Testis (tissue), 3 donors: Measurements from ENCODE around the gene VWA8. TPM values are rescaled to one million over a fixed set of nuclear protein-coding genes. Genes with fewer than 3 reads are reported as not detected.

ENCODE experiments used
- DNase-seq: peaks from one replicate; pipeline ENCODE4 v3.0.0-alpha.2; 2019
- H3K27ac ChIP-seq, 2 donors: fragments of 200-600 bp; sonication (generic); one replicate each; pipeline ENCODE4 v1.5.1; 2019
- H3K27me3 ChIP-seq: fragments of 200-600 bp; sonication (generic); one replicate; pipeline ENCODE4 v1.5.1; 2019
- H3K36me3 ChIP-seq: fragments of 200-600 bp; sonication (generic); one replicate; pipeline ENCODE4 v1.5.1; 2017; ENCODE audit warnings: low read depth; ENCODE audit errors: missing control alignments
- H3K4me1 ChIP-seq: fragments of 200-600 bp; sonication (generic); one replicate; pipeline ENCODE4 v1.5.1; 2019
- H3K4me3 ChIP-seq, 2 donors: fragments of 200-600 bp; sonication (generic); one replicate each; pipeline ENCODE4 v1.5.1; 2017 to 2019
- H3K9me3 ChIP-seq: fragments of 200-600 bp; sonication (generic); one replicate; pipeline ENCODE4 v1.5.1; 2017
- POLR2A ChIP-seq: fragments of 450-650 bp; IDR thresholded peaks from one replicate; pipeline ENCODE4 v1.6.1; 2017; ENCODE audit warnings: antibody characterized with exemption, mild to moderate bottlenecking, moderate library complexity
- WGBS, 2 donors: methylation state at CpG; one replicate each; pipeline ENCODE4 v1.1.5; 2018; 5-methylcytosine and 5-hydroxymethylcytosine counted together
- intact Hi-C: fragments of 100-400 bp; cut with DNase I; formaldehyde crosslinking; loops from one replicate; pipeline ENCODE4 v1.15.1; 2023; ENCODE audit warnings: low total_unique reads
- polyA plus RNA-seq: library from polyadenylated mRNA; stranded (reverse); fragments of 350-450 nt; fragmentation: Illumina TruSeq; extraction: RNeasy Lipid Tissue Mini Kit (QIAGEN cat#74804); gene quantifications from one replicate; pipeline ENCODE4 v1.2.3, GENCODE V29; 2014; ENCODE audit warnings: low read depth, low replicate concordance; ENCODE audit not compliant: insufficient read depth
- total RNA-seq, 2 donors: library from RNA; depleted of rRNA; stranded (reverse); fragments of >200 nt; gene quantifications; one replicate each; pipeline ENCODE4 v1.2.3, GENCODE V29; 2016
- TF ChIP-seq, protein P1 (sequence below), 3 experiments: fragments of 450-650 bp in 2 of 3; fragments of 200-600 bp in 1 of 3; sonication (generic) in 1 of 3; IDR thresholded peaks; one replicate each; pipeline ENCODE4 v1.5.1; 2016 to 2019; ENCODE audit warnings: antibody characterized with exemption in 3 of 3, mild to moderate bottlenecking in 2 of 3, moderate library complexity in 1 of 3

VWA8 gene
- total and polyA plus RNA-seq, 3 donors from 2014 or later: 6.9 to 27.1 (median 15.2) TPM

DNA sequence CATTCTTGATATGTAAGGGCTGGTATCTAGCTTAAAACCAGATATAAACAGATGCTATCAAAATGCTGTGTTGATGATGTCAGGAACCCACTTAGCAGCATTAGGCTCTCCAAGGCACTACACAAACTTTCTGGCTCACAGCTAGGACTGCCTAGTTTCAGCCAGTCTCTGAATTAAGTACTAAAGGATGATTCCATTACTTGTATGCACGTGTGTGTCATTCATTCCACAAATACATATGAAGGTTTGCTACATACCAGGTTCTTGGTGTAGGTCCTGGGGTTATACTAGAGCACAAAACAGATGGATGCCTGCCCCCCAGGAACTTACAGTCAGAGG, 352.1 kb downstream of the VWA8 start:
- no peak overlapping the region for H3K27ac ChIP-seq
- DNase-seq: no peak
- H3K9me3 ChIP-seq: no peaks in the 10 kb centered on the region
- H3K4me1 ChIP-seq: peaks cover under 1% of the 10 kb centered on the region
- 92 to 100% methylated on average over 1 of the region's 1 CpG for WGBS, 2 donors
- no peak overlapping the region for H3K4me3 ChIP-seq
- intact Hi-C loops: no loop called here
- TF ChIP-seq, protein P1, sequence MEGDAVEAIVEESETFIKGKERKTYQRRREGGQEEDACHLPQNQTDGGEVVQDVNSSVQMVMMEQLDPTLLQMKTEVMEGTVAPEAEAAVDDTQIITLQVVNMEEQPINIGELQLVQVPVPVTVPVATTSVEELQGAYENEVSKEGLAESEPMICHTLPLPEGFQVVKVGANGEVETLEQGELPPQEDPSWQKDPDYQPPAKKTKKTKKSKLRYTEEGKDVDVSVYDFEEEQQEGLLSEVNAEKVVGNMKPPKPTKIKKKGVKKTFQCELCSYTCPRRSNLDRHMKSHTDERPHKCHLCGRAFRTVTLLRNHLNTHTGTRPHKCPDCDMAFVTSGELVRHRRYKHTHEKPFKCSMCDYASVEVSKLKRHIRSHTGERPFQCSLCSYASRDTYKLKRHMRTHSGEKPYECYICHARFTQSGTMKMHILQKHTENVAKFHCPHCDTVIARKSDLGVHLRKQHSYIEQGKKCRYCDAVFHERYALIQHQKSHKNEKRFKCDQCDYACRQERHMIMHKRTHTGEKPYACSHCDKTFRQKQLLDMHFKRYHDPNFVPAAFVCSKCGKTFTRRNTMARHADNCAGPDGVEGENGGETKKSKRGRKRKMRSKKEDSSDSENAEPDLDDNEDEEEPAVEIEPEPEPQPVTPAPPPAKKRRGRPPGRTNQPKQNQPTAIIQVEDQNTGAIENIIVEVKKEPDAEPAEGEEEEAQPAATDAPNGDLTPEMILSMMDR (IDR thresholded peaks at IDR 0.05): no peak
- TF ChIP-seq POLR2A: no peak
- no peaks in the 10 kb centered on the region for H3K27me3 ChIP-seq
- H3K36me3 ChIP-seq: no peaks in the 10 kb centered on the region

GRCh38 chr13:41608111-41608838, 352.6 kb downstream of the VWA8 start:
- intact Hi-C loops: no loop called here

GRCh38 chr13:41606646-41607045, 354.3 kb downstream of the VWA8 start:
- H3K36me3 ChIP-seq: no peaks in the 10 kb centered on the region
- no peaks in the 10 kb centered on the region for H3K9me3 ChIP-seq
- intact Hi-C loops: no loop called here
- H3K27me3 ChIP-seq: no peaks in the 10 kb centered on the region
- WGBS, 2 donors: 95 to 96% methylated on average over 2 of the region's 2 CpGs
- DNase-seq: no peak
- no peak overlapping the region for H3K4me3 ChIP-seq
- no peak overlapping the region for H3K27ac ChIP-seq
- TF ChIP-seq, protein P1 (IDR thresholded peaks at IDR 0.05): no peak
- TF ChIP-seq POLR2A: no peak
- H3K4me1 ChIP-seq: no peaks in the 10 kb centered on the region

More at GRCh38 chr13:41608111-41608838, 352.6 kb downstream of the VWA8 start:
- Histone ChIP-seq H3K4me3 (no peak overlapping the region), H3K9me3 (no peaks in the 10 kb centered on the region), H3K27ac (no peak overlapping the region), H3K36me3 (no peaks in the 10 kb centered on the region), H3K4me1 (no peaks in the 10 kb centered on the region), H3K27me3 (no peaks in the 10 kb centered on the region)
- TF ChIP-seq, protein P1 (IDR thresholded peaks at IDR 0.05): no peak
- no peak for TF ChIP-seq POLR2A
- WGBS, 2 donors: 92 to 94% methylated on average over 5 of the region's 5 CpGs
- no peak for DNase-seq

DNA sequence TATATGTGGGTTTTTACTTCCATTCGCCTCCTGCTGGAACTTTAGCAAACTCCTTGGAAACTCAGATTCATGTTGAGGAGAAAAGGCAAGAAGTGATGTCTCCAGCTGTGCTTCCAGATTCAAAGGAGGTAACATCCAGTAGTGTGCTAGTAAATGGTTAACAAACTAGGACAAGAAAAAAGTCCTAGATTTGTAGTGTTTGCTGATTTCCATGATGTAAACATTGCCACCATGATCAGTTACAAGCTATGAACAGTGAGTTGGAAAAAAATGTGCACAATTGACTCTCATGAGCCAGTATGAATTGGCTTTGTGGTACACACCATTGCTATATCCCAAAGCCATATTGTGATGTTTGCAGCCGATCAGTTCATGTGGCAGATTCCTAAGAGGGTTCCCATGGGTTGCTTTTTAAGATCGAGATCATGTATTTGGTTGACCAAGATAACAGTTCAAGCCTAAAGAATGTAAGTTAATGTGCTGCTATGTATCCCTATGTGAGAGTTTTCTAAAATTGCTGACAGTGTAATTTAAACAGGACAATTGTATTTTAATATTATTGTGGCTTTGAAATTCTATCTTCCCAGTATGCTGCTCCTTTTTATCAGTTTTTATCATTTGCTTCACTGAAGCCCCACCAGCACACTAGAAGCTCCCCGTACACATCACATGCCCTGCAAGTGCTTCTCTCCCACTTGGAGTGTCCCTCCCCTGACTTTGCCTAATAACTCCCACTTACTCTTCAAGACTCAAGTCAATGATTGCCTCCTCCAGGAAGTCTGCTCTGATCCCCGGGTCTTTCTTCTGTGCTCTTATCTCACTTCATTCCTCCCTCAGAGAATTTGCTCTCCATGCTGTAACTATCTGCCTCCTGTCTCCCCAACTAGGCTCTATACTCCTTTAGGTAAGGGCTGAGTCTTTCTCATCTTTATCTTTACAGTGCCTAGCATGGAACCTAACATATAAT, 355.3 kb downstream of the VWA8 start:
- no peak for DNase-seq

More for the DNA sequence above, 355.3 kb downstream of the VWA8 start:
- Histone ChIP-seq H3K4me3 (no peak overlapping the region), H3K27me3 (no peaks in the 10 kb centered on the region), H3K27ac (no peak overlapping the region), H3K9me3 (no peaks in the 10 kb centered on the region), H3K4me1 (no peaks in the 10 kb centered on the region), H3K36me3 (no peaks in the 10 kb centered on the region)
- TF ChIP-seq, protein P1 (IDR thresholded peaks at IDR 0.05): no peak
- no peak for TF ChIP-seq POLR2A
- 82% methylated on average over 5 of the region's 5 CpGs for WGBS, 2 donors
- intact Hi-C loops: no loop called here
